GM13976 (cell line): ENCODE results near the gene SLC52A3.

ENCODE experiments used
- DNase-seq: peaks from one replicate; pipeline ENCODE4 v3.0.0; 2012; ENCODE audit warnings: low spot score
- CTCF ChIP-seq: IDR thresholded peaks from 2 replicates; pipeline ENCODE4 v1.5.1; 2012; ENCODE audit warnings: borderline replicate concordance, mild to moderate bottlenecking; ENCODE audit not compliant: insufficient read depth; ENCODE audit errors: extremely low read depth, missing control alignments, control extremely low read depth
- in situ Hi-C: fragments of 300-500 bp; cut with MboI; formaldehyde crosslinking; loops from one replicate; pipeline ENCODE4 v1.12.0; 2022; ENCODE audit warnings: low sequenced_read_pairs, mixed read lengths, inconsistent platforms; ENCODE audit not compliant: unreplicated experiment

SLC52A3 gene

DNA sequence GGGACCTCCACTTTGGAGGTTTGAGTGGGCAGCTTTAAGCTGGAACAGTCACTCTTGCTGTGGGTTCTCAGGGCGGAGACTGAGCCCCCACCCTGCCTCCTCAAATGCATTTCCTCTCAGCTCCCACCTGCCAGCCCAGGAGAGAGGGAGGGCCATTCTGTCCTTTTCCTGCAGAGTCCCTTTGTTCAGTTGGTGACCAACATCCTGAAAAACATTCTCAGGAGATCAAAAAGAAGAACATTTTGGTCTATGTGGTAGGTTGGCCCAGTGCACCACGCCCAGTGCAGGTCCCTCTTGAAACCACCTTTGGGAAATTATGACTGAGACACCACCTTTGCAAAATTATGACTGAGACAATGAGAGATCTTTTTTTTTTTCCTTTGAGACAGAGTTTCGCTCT is 13.4 kb downstream of the SLC52A3 start:
- in situ Hi-C loops = no loop called here
- no peak for DNase-seq
- no peak for TF ChIP-seq CTCF

DNA sequence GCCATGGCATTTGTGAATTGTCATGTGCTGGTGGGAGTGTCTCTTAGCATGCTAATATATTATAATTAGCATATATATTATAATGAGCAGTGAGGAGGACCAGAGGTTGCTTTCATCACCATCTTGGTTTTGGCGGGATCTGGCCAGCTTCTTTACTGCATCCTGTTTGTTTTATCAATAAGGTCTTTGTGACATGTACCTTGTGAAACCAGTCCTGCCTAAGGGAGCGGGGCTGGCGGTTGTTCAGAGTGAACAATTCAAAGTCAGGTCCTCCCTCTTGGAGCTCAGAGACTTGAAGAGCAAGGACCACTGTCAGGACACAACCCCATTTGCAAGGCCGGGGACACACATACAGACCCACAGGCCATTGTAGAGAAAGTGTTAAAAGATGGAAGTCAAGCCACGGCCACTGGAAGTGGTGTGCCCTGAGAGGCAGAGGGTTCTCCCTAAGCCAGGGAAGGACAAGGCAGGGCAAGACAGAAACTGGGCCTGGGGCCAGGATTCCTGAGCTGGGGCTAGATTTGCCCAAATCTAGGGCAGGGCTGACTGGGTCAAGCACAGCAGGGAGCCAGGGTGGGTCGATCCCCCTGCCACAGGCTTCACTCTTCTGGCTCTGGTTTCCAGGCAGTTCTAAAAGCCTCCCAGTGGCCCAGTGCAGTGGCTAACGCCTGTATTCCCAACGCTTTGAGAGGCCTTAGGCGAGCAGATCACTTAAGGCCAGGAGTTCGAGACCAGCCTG is 14.2 kb downstream of the SLC52A3 start:
- no peak for DNase-seq
- TF ChIP-seq CTCF = no peak
- in situ Hi-C loops = no loop called here

- TF ChIP-seq CTCF = no peak
- no peak for DNase-seq
- in situ Hi-C loops = no loop called here
Measured at GRCh38 chr20:753136-753535, 15.2 kb downstream of the SLC52A3 start.

GRCh38 chr20:752291-752690 is 16.0 kb downstream of the SLC52A3 start:
- TF ChIP-seq CTCF = no peak
- DNase-seq = no peak

DNA sequence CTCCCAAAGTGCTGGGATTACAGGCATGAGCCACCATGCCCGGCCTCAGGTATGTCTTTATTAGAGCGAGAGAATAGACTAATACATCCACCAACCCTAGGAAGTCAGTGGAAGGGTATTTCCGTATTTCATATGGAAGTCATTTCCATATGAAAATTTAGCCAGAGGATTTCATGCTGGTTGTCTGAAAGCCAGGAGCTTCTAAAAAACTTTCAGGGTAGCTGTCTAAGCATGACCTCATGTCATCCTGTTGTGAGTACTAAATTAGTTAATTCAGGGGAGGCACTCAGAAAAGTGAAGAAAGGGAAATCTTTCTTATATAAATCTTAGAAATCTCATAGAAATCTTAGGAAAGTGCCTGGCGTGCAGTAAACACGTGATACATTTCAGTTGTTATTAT is 16.5 kb downstream of the SLC52A3 start:
- no peak for TF ChIP-seq CTCF
- in situ Hi-C loops = no loop called here
- no peak for DNase-seq

More at GRCh38 chr20:752291-752690, 16.0 kb downstream of the SLC52A3 start:
- in situ Hi-C loops = no loop called here

- no peak for TF ChIP-seq CTCF
- DNase-seq = no peak
- in situ Hi-C loops = no loop called here
Measured at GRCh38 chr20:750801-751200, 17.5 kb downstream of the SLC52A3 start.
